HG03025 (cell line): ENCODE measurements around the gene DDAH1.

Experiments
- ATAC-seq: cut with Tn5 transposase; IDR thresholded peaks from one replicate; pipeline ENCODE4 v1.9.1; 2021; ENCODE audit warnings: mild to moderate bottlenecking, moderate library complexity; ENCODE audit not compliant: unreplicated experiment, low FRiP score

The DDAH1 gene

DNA sequence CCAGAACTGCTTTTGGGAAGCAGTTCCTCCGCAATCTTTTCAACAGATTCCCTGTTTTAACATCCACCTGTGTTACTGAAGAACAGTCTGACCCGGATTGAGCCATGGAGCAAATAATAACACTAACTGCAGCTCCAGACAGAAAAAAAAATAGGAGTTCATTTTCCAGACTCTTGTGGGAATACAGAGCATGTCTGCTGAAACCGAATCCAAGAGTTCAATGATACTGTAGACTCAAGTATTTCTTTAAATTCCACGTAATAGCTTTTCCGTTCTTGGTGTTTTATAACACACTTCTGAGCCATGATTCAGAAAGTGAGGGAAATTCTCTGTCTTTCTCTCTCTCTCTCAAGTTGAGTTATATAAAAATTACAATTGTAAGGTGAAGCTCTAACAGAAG is 60.6 kb downstream of the DDAH1 start:
- ATAC-seq = no peak

DNA sequence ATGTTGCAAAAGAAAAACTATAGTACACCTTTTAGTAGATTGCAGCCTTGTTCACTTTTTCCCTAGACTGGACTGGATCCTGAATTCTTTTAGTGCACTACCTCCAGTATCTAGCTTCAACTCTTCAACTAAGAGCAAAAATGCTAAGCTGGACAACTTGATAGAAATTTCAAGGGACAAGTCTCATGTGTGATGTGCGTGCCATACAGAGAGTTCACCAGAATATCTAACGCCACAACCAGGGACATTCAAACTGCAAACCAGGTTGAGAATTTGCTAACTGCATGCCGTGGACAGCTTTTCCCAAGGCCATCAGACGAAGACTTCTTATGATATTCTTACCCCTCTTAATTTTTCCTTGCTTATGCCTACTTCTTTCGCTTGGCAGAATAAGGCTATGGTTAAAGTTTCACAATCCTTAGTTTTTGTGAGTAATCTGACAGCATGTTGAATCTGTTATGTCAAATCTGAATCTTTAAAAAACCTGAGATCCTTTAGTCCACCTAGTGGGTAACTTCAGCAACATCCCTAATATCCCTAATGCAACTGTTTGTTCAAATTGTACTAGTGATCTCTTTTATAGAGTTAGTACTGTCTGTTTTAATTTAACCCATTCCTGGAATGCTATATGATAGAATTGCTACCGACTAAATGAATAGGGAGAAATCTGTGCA is 66.4 kb downstream of the DDAH1 start:
- ATAC-seq = no peak

DNA sequence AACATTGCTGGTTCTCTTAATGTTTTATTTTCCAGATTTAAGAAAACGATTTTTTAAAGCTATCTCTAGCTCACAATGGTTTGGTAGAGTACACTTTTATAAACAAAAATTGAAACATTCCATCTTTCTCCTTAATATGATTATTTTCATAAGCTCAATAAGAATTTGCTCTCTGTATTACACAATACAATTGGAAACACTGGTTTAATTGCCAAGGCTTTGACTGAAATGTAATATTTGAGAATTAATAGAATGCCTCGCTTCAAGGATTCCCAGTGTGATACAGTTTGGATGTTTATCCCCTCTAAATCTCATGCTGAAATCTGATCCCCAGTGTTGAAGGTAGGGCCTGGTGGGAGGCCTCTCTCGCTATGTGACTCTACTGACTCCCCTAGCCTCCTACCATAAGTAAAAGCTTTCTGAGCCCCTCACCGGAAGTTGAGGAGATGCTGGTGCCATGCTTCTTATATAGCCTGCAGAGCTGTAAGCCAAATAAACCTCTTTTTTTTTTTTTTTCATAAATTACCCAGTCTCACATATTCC is 67.4 kb downstream of the DDAH1 start:
- no peak for ATAC-seq

DNA sequence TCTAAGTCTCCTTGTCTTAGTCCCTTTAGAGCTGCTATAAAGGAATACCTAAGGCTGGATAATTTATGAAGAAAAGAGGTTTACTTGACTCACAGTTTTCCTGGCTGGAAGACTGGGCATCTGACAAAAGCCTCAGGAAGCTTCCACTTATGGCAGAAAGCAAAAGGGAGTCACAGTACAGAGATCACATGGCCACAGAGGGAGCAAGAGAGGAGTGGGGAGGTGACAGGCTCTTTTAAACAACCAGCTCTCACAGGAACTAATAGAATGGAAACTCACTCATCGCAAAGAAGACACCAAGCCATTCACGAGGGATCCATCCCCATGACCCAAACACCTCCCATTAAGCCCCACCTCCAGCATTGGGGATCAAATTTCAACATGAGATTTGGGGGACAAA is 68.8 kb downstream of the DDAH1 start:
- ATAC-seq = no peak

DNA sequence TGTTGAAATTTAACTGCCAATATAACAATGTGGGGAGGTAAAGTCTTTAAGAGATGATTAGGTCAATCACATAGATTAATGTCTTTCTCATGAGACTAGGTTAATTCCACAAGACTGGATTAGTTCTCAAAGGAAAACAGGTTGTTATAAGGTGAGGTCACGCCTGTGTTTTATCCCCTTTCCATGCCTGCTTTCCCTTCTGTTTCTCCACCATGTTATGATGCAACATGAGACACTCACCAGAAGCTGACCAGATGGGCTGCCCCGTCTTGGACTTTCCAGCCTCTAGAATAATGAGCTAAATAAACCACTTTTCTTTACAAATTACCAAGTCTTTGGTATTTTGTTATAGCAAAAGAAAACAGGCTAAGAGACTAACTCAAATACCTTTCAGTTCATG is 70.8 kb downstream of the DDAH1 start:
- ATAC-seq = no peak

DNA sequence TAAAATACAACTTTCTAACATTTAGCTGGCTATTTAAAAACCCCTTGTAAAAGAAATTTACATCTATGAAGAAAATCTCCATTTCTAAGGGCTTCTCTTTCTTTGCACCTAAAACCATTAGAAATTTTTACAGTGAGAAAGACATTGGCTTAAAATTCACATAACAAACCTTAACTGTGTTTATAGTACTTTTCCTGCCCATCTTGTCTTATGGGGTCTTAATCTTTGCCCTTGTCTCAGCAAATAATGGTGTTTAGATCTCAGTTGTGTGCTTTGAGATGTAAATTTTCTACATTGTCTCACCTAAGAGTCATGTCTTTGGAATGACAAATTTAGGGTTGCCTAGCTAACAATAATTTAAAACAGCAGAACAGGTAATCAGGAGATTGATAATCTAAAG is 71.5 kb downstream of the DDAH1 start:
- no peak for ATAC-seq

DNA sequence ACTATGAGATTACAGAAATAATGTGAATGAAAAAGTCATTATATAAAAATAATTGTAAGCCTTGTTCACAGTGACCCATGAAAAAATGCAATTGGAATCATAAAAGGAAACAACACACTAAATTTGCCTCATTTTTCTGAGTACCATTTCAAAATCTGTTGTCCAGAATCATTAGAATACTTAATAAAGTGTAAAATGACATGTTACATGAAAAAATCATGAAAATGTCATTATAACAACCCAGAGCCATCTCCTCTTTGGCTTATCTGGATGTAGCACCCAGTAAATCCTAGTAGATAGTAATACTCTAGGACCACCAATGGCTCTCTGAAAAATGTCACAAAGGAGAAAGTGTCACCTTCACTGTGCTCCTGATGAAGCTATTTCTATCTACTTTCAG is 76.5 kb downstream of the DDAH1 start:
- no peak for ATAC-seq

DNA sequence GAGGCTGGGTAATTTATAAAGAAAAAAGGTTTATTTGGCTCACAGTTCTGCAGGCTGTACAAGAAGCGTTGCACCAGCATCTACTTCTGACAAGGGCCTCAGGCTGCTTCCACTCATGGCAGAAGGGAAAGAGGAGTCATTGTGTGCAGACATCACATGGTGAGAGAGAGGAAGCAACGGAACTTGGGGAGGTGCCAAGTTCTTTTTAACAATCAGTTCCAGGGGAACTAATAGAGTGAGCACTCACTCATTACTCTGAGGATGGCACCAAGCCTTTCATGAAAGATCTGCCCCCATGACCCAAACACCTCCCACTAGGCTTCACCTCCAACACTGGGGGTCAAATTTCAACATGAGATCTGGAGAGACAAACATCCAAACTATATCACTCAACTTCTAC is 77.2 kb downstream of the DDAH1 start:
- ATAC-seq = no peak

DNA sequence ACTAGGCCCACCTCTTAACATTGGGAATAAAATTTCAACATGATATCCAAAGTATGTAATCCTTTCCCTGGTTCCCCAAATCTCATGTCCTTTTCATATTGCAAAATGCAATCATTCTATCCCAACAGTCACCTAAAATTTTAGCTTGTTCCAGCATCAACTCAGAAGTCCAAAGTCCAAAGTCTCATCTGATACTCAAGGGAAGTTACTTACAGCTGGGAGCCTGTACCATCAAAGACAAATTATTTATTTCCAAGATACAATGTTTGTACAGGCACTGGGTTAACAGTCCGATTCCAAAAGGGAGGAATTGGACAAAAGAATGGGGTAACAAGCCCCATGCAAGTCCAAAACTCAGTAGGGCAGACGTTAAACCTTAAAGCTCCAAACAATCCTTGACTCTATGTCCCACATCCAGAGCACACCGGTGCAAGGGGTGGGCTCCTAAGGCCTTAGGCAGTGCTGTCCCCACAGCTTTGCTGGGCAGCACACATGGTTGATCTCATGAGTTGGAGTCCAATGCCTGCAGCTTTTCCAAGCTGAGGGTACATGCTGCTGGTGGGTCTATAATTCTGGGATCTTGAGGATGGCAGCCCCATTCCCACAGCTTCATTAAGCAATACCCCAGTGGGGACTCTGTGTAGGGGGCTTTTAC is 78.8 kb downstream of the DDAH1 start:
- no peak for ATAC-seq

DNA sequence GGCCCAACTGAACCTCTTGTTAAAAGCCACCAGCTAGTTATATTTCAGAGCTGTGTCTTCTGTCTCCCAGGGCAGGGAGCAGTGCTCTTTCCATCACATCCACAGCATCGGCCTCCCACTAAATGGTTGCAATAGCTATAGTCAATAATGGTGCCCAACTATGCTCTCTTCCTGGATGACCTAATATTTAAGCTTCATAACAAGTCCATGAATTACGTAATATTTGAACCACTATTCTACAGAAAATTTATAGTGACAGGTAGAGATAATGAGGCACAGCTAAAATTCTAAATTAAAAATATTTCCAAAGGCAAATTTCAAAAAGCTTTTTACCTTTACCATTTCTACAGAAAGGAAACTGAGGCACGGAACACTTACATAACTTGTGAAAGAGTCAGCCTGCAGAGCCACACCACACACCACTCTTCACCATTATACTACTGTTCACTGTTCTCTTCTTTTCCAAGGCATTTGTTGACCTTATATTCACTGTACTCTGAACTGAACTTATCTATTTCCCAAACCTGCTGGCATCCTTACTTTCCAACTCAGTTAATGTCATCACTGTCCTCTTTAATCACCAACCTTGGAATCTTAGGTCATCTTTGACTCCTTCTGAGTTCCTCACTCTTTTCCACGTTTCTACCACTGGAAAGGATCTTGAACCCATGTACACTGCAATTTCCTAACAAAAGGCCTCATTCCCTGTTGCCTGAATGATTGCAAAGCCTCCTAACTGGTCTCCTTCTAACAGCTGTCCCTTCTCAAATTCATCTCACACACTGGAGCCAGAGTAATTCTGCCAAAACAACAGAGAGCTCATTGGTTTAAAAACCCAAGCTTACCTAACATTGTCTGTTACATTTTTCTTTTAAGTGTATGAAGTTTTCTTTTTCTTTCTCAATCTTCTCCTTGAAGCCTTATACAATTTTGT is 85.5 kb downstream of the DDAH1 start:
- no peak for ATAC-seq

DNA sequence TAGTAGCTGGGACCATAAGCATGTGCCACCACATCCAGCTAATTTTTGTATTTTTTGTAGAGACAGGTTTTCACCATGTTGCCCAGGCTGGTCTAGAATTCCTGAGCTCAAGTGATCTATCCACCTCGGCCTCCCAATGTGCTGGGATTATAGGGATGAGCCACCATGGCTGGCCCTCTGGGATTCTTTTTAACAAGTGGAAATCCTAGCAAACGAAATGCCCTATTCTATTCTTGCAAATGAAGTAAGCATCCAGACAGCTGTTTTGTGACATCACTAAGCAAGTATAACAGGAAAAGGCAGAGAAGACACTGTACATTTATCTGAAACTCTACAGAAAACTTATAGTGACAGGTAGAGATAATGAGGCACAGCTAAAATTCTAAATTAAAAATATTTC is 86.4 kb downstream of the DDAH1 start:
- no peak for ATAC-seq

DNA sequence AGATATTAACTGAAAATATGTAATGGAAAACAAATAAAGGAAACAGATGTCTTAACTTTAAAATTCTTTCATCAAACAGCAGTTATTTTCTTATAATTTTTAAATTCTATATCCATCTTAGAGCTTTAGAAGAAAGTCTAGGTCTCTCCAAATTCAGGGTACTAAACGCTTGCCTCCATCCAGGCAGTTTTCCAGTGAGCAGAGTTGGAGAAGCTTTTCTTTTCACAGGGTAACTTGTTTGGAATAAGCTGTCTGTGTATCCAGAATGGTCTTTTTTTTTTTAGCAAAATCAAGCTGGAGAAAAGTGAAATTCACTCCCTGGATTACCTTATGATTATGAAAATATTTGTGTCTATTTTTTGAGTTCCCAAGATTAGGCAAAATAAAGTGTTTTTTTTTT is 88.6 kb downstream of the DDAH1 start:
- ATAC-seq = no peak

DNA sequence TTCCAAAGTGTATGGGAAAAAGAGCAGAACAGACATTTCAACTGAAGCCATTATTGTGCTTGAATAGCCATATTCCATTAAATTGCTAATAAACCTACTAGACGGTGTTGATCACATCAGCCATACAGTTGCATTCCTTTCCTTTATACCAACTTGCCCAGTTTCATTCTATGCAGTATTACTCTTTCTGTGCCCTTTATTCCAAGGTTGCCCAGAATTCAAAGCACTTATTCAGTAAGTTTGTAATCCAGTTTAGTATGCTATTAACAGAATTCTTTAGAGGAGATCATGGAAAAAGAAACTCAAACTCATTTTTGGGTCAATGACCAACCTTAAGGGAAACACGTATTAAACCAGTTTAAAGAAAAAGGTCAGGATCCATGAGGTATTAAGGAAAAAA is 89.5 kb downstream of the DDAH1 start:
- no peak for ATAC-seq

DNA sequence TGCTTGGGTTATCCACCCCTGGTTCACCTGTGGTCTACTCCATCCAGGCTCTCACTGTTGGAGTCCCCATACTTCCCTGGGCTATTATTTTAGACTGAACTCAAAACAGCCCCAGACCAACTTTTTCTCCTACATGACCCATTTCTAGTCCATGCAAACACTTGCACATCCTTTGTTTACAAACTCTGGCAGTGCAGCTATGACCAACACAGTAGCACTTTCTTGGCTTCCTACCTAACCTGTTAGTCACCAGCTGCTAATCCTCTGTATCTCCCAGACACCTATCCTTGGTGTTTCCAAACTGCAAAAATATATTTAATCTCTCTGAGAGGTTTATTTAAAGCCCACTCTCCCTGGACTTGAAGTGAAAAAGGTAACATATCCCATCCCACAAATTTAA is 90.8 kb downstream of the DDAH1 start:
- ATAC-seq = no peak

DNA sequence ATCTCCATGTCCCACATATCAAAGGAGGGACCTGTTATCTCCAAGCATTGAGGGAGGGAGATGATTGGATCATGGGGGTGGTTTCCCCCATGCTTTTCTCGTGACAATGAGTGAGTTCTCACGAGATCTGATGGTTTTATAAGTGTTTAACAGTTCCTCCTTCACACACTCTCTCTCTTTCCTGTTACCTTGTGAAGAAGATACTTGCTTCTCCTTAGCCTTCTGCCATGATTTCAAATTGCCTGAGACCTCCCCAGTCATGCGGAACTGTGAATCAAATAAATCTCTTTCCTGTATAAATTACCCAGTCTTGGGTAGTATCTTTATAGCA is 91.6 kb downstream of the DDAH1 start:
- ATAC-seq = no peak

DNA sequence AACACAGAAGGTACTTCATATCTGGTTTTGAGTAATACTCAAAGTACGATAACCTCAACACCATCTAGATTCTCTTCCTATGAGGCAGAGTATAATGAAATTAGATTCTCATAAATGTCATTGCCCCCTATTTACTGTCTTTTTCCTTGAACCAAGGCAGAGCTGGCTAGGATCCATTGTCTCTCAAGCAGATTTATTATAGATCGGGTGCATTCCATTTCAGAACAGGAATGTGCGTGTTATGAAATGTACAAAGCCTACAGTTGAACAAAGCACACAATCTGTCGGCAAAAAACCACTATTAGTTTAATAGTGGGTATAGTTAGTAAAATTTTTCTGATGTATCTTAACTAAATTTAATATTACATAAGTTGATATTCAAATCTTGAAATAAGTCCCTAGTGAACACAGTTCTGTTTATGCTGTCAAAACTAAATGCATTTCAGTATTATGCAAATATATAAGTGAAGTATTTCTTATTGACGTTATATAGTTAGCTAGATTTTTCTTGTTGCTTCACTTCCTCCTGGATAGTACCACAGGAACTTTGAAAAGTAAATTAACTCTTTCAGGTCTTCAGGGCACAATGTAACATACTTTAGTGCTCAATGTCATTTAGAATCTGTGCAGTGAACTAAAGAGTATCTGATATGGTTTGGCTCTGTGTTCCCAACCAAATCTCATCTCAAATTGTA is 92.1 kb downstream of the DDAH1 start:
- no peak for ATAC-seq

DNA sequence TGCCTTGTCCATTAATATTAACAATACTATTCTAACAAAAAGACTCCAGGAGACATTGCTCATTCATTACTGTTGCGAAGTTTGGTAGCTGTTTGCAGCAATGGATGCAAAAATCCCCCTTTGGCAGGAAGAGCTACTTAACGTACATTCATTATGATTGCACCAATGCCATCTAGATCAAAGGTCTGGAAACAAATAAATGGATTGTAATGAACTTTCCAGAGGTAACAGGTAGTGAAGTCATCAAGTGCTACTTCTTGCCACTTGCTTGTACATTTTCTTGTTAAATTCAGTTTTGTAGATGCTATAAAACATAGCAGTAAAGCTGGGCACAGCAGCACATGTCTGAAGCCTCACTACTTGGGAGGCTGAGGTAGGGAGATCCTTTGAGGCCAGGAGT is 93.9 kb downstream of the DDAH1 start:
- ATAC-seq = no peak

DNA sequence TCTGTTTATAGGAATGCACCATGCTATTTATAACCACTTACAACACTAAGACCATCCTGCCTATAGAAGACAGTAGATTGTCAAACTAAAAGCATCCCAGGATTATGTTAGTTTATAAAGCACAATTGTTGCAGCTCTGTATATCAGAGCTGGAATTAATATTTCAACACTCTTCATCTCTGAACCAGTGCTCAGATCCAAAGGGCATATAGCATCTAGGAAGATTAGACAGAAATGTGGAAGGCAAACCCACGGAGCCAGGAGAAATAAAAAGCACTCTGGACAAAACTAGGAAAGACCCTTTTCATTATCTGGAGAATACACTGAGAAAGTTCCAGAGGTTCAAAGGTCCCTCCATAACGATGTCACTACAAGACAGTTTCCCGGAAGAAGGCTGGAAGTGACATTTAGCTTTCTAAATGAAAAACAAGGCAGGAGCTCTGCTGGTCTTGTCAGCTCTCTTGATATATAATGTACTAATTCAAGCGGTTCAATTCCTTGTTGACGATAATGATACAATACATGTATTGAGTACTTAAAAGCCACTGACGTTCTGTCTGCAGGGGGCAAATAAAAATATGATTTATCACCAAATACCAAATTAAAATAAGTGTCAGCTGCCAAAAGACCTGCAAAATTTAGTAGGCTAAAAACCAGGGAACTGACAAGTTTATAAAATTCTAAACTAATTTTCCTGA is 96.7 kb downstream of the DDAH1 start:
- no peak for ATAC-seq

DNA sequence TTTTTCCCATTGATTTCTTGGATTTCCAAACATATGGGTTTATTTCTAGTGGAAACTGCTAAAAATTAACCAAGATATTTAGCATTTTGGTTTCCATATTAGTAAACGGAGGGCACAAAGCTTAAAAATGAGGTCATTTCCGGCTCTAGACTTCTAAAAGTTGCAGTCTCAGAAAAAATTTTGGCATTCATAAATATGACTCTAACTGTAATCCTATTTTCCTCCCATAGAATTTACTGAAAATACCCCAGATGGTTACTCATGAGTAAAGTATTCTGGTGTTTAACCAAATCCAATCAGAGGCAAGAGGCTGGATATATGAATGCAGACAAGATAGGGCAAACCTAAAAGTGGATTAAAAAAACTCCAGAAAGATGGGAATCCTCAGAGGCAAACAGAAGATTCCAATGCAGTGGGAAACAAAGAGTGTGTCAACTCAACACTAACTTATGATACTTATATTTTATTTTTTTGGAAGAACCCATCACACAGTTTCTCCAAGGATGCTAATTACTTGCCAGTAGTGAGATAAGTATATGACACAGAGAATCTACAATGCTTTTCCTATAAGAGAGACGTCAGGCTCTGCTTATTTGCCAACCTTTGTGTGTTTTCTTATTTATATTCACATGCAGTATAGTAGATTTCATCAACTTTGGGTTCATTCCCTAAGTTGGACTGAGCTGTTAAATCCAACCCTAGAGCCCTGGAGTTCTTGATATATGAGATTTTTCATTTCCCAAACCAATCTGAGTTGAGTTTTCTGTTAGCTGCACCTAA is 98.4 kb downstream of the DDAH1 start:
- ATAC-seq = no peak
